NCI-H1092 treated with DMSO at 0.1 percent for 48 hours (cell line): Measurements from ENCODE around the gene NUTM1.

Experiments
- DNase-seq: peaks from one replicate; lab custom pipeline; 2025; lab: John Stamatoyannopoulos, UW

The NUTM1 gene, protein sequence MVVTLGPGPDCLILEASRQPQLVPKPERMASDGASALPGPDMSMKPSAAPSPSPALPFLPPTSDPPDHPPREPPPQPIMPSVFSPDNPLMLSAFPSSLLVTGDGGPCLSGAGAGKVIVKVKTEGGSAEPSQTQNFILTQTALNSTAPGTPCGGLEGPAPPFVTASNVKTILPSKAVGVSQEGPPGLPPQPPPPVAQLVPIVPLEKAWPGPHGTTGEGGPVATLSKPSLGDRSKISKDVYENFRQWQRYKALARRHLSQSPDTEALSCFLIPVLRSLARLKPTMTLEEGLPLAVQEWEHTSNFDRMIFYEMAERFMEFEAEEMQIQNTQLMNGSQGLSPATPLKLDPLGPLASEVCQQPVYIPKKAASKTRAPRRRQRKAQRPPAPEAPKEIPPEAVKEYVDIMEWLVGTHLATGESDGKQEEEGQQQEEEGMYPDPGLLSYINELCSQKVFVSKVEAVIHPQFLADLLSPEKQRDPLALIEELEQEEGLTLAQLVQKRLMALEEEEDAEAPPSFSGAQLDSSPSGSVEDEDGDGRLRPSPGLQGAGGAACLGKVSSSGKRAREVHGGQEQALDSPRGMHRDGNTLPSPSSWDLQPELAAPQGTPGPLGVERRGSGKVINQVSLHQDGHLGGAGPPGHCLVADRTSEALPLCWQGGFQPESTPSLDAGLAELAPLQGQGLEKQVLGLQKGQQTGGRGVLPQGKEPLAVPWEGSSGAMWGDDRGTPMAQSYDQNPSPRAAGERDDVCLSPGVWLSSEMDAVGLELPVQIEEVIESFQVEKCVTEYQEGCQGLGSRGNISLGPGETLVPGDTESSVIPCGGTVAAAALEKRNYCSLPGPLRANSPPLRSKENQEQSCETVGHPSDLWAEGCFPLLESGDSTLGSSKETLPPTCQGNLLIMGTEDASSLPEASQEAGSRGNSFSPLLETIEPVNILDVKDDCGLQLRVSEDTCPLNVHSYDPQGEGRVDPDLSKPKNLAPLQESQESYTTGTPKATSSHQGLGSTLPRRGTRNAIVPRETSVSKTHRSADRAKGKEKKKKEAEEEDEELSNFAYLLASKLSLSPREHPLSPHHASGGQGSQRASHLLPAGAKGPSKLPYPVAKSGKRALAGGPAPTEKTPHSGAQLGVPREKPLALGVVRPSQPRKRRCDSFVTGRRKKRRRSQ

DNA sequence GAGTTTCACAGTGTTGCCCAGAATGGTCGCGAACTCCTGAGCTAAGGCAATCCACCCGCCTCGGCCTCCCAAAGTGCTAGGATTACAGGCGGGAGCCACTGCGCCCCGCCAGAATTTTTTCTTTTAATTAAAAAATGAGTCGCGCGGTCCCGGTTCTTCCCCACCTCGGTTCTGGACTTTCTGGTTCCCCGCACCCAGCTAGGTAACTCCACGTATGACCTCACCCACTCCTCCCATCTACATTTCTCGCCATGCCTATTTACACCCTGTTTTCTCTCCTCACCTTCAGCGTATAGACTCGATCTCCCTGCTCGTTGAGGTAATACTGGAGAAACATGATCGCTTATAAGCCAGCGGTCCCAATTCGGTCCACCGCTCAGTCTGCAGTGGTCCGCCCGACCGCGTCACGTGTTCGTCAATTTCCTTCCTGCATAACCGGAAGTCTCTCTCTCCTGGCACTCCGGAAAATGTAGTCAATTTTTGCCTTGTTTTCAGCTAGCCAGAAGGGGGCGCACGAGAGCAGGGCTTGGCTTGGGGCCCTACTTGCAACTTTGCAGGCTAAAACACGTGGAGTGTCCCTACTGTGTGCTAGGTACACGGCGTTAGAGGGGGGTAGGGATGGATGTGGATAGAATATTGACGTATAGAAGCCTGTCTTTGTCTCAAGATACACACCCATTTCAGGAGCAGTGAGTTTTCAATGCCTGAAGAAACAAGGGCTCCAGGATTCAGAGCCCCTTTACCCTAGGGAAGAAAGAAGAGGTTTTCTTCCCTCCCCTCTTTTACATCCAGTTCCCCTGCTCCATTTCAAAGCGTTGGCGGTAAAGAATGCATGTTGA, at the start of gene NUTM1, which contains the start of gene NOP10:
NUTM1 (plus strand) TSS at position 579 of the 839 bp plus-strand sequence. CDS start 382 bp downstream, outside the sequence.
NOP10 (minus strand) TSS at position 400 of the 839 bp plus-strand sequence; CDS start at position 337, 63 bp downstream.
- DNase-seq: peak; percentile 82

DNA sequence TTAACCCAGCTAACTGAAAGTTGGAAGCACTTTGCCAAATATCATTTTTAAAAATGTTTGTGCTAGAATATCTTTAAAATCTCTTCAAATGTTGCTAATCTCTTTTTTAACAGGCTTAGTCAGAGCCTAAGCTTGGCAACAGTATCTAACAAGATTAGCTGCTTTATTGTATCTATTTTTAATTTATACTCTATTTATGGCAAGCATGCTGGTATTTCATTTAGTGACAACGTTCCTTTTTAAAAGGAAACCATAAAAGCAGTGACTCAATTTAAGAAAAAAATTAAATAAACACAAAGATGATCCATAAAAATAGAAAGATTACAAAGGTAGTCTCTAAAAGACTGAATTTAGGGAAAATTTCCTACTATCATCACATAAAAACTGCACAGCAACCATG, 46.1 kb upstream of the NUTM1 start:
- no peak for DNase-seq

DNA sequence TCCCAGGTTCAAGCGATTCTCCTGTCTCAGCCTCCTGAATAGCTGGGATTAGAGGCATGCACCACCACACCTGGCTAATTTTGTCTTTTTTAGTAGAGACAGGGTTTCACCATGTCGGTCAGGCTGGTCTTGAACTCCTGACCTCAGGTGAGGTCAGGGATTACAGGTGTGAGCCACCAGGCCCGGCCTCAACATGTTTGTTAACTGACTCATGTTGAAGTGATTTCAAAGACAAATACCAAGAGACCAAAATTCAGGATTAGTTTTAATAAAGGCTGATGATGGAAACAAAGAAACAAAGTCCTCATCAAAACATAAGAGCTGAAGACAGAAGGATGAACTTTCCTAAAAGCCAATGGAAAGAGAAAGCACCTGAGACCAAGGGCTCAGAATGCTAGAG, 42.1 kb upstream of the NUTM1 start:
- no peak for DNase-seq

DNA sequence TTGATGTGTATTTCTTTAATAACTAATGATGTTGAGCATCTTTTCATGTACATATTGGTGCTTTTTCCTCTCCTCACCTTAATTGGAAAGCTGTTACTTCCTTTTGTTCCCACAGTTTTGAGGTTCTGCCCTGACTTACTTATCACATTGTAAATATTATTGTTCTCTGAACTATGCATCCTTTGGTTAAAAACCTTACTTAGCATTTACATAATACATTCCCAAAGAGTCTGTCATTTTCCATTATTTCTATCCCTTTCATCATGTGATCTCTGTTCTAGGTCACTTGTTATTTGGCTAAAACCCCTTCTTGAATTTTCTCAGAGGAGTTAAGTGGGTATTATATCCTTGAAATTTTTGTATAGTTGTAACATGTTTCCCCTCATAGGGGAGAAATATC, 38.5 kb upstream of the NUTM1 start:
- no peak for DNase-seq

DNA sequence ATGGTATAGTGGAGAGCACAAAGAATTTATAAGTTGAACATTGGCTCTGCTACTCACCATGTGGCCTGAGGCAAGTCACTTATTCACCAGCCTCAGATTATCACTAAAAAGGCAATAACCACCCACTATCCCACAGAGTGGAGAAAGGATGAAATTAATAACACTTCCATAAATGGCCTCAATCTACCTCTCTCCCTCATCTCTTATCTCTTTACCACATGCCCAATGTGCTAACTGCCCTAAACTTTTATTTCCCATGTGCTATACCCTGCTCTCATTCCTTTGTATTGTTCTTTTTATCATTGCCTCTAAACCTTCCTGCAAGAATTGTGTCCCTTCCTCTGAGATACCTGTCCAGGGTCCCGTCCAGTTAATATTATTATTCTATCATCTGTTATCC, 31.6 kb upstream of the NUTM1 start:
- DNase-seq: no peak

DNA sequence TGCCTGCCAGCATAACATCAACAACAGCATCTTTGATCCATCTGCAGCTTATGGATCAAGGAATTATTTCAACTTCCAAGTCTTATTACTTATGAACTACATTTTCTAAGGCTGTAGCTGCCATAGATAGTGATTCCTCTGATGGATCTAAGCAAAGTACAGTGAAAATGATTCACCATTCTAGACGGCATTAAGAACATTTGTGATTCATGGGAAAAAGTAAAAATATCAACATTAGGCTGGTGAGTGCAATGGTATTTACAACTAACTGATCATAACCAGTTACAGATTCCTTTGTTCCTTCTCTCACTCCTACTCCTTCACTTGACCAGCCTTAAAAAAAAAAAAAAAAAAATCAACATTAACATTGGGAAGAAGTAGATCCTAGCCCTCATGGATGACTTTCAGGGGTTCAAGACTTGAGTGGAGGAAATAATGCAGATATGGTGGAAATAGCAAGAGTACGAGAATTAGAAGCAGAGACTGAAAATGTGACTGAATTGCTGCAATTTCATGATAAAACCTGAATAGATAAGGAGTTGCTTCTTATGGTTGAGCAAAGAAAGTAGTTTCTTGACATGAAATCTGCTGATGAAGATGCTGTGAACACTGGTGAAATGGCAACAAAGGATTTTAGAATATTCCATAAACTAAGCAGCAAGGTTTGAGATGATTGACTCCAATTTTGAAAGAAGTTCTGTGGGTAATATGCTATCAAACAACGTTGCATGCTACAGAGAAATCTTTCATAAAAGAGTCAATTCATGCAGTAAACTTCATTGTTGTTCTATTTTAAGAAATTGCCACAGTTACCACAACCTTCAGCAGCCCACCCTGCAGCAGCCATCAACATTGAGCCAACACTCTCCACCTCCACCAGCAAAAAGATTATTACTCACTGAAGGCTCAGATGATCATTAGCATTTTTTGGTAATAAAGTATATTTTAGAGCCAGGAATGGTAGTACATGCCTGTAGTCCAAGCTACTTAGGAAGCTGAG, 28.3 kb upstream of the NUTM1 start:
- no peak for DNase-seq

DNA sequence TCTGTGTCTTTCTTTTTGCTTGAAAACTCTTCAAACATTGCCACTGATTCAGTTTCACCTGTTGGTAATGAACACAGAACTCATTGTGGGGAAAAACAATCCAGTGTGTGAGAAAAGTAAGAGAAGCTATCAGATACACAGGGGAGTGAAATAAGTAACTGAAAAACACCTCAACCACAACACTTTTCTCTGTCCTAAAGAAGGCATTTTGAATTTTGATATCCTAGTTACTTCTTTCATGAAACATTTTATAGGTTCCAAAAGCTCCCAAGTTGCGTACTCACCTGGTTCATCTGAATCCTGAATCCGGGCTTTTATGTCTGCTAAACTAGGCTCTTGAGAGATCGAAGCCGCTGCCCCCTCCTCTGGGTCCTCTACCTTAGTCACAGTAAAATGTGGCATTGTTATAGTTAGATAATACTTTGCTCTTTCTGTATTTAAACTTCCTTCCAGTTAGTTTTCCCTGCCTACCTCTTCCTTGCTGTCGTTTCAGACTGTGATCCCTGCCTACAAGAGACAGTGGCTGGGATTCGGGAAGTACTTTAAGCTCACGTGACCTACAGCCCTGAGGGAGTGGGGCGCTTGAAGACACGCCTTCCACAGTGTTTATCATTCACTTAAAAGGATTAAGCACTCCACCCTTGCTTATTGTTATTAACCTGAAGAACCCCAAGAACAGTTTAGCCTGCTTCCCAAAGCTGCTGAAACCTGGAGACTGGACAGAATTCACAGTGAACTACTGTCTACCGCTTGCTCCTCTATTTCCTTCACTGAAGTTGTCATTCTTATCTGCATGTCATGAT, 24.6 kb upstream of the NUTM1 start:
- no peak for DNase-seq

DNA sequence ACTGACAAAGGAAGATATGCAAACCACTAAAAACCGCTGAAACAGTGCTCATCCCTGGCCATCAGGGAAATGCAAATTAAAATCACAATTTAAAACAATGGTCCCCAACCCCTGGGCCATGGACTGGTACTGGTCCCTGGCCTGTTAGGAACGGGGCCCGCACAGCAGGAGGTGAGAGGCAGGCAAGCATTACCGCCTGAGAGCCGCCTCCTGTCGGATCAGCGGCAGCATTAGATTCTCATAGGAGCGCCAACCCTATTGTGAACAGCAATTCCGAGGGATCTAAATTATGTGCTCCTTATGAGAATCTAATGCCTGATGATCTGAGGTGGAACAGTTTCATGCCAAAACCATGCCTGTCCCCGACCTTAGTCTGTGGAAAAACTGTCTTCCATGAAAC, 19.9 kb upstream of the NUTM1 start:
- DNase-seq: no peak

DNA sequence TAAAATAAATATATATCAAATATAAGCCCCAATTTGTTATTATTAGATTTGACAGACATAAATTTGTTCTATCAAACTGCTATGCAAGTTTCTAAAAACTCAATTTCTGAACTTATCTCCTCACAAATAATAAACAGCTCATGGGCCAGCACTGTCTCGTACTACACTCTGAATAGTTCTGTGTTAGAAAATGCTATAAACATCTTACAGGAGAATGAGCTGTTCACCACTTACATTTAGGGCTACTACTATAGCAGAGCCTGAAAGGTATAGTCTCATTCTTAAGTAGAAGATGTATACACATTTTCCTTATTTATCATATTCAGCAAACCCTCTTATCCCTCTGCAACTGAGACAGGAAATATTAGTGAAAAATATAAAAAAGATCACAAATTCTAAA, 18.2 kb upstream of the NUTM1 start:
- DNase-seq: no peak

DNA sequence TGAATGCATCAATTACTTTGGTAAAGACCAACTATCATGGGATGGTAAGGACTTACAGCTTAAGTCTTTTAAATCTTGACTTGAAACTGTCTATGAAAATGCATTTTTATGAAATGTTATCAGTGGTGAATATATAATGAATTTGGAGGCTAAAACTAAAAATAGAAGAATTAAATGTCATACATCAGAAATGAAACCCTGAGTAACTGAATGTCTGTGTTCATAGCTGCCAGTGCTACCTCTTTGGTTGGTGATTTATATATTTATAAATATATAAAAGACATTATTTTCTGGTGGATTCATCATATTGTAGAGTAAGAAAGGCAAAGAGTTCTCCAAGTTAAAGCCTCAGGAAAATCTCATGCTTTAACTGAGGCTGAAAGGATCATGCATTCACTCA, 17.7 kb upstream of the NUTM1 start:
- DNase-seq: no peak

DNA sequence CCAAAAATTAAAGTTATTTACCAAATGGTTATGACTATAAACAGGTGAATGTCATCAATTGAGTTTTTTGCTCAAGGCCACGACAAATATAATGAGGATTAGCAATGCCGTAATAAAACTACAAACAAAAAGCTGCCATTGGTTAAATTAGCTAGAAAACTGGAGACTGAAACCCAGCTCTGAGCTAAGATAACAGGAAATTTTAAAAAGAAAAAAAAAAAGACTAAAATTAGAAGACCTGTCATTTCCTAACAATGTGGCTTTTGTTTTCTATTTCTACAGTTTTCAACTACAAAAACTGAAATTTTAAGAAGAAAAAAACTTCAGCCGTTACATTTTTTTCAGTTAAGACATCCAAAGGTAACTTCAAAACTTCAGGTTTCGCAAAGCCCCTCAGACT, 15.2 kb upstream of the NUTM1 start:
- no peak for DNase-seq

DNA sequence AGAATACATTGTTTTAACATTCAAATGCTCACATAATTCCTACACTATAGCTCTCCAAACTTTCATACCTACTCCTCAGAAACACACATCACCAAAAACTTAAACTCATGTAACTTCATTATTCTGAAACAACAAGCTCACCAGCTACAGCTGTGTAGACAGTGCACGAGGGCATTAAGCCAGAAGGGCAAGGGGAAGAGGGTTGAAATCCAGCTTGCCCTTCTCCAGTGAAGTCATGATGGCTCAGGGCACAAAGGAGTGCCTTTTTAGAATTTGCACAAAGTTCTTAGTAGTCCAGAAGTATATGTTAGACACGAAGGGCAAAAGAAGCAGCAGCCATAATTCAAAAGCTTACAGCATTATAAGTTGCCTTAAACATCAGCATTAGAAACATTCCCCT, 14.1 kb upstream of the NUTM1 start:
- DNase-seq: no peak

DNA sequence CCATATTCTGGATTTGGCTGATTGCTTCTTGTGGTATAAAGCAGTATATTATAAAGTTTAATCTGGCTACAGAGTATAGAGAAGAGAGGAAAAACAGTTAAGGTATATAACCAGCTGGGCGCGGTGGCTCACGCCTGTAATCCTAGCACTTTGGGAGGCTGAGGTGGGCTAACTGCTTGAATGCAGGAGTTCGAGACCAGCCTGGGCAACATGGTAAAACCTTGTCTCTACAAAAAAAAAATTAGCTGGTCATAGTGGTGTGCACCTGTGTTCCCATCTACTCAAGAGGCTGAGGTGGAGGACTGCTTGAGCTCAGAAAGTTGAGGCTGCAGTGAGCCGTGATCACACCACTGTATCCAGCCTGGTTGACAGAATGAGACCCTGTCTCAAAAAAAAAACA, 12.8 kb upstream of the NUTM1 start:
- no peak for DNase-seq

DNA sequence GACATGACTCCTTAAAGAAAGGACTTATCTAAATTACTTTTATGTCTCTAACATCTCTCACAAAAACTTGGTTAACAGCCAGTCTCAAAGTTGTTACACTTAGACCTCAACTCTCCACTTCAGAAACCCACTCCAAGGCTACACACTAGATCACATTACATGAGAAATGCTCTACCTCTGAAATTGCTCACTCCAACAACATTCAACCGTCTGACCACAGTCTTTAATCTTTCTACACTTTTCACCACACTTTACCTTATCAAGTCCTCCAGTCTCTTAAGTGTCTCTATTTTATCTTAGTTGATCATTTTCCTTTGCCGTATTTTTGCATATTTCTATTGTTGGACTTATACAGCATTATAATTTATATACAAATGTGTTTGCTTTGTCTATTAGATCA, 11.3 kb upstream of the NUTM1 start:
- no peak for DNase-seq

DNA sequence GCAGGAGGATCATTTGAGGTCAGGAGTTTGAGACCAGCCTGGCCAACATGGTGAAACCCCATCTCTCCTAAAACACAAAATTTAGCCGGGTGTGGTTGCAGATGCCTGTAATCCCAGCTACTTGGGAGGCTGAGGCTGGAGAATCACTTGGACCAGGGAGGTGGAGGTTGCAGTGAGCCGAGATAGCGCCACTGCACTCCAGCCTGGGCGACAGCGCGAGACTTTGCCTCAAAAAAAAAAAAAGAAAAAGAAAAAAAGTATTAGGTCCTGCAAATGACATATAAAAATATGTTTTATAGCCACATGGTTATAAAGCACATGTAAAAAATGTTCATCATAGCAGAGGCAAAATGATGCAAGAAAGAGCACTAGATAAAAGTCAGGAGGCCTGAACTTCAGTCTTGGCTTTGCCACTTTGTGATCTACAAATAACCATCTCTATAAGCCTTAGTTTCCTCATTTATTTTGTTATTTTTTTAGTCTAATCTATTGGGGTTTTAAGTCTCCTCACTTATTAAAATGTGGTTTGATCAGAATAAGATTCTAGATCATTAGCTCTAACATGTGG, 10.5 kb upstream of the NUTM1 start:
- no peak for DNase-seq

DNA sequence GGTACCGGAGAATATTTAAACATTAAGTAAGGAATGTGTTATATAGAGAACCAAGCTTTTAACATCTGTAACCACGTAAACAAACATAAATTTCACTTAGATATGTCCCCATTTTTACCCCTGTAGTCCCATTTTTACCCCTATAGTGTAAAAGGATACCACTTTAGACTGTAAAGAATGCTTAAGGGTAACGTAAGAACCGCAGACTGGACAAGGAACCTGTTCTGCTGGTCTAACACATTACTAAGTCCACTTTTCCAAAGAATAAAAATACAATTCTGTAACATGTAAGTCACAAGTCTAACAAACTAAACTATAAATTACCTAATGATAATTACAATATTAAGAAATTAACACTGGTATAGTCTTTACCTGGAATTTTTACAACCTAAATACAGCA, 8.4 kb upstream of the NUTM1 start:
- no peak for DNase-seq

DNA sequence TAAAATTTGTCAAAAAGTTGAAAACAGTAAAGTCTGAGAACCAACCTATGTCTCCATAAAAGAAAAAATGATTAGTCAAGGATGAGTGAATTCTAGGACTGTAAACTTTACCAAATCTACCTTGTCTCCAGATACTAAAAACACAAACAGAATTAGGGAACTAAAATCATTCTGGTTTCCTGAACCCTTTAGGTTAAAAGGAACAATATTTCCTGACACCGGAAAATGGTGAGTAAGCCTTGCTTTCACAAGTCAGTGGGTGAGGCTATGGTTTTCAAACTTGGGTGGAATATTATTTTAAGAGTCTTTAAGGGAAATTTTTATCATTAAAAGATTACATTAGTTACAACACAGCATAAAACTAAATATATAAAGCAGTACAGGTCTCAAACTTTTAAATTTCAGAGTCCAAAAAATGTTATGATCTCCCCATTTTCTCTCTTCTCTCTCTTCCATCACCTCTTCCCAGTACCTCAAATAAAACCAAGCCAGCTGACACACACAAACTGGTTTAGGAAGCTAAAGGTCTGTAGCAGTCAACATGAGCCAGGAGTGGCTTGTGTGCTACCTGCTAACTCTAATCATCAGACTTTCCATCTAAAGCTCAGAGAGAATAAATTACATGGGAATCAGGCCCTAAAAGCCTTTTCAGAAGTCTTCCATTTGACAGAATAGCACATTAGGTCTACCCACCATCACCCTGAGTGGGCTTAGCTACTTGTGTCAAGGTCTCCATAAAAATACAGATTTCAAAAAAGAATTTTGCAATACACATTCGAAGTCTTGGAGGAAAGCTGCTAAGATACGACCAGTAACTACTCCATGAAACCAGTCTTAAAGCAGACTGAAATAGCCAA, 7.7 kb upstream of the NUTM1 start:
- no peak for DNase-seq
